NCI-H460 (cell line): ENCODE measurements around the gene CNTNAP2. TPM values are rescaled to one million over a fixed set of nuclear protein-coding genes. Genes with fewer than 3 reads are reported as not detected.

ENCODE experiments used
- DNase-seq: peaks from one replicate; pipeline ENCODE4 v3.0.0-alpha.2; 2016; ENCODE audit warnings: low read depth; ENCODE audit errors: extremely low read depth
- polyA plus RNA-seq: library from polyadenylated mRNA; depleted of rRNA; stranded (reverse); fragments of >200 nt; gene quantifications from 2 replicates; pipeline ENCODE4 v1.2.3, GENCODE V29; 2014; cell fraction: nucleus; rRNA removed
- total RNA-seq: library from RNA; depleted of rRNA; stranded (reverse); fragments of >200 nt; shearing (Covaris generic); gene quantifications from 2 replicates; pipeline ENCODE4 v1.2.3, GENCODE V29; 2014; rRNA removed

The CNTNAP2 gene
- total RNA-seq: 0.15 and 0.17 TPM in 2 replicates
- polyA plus RNA-seq: not detected in 2 replicates

- no peak for DNase-seq
These were observed at the start of gene CNTNAP2 for GRCh38 chr7:146116521-146117222. TSS of gene CNTNAP2 (plus strand) at chr7:146116801. CDS start at chr7:146116877, 76 bp downstream.

GRCh38 chr7:146067880-146068279 is 48.7 kb upstream of the CNTNAP2 start:
- no peak for DNase-seq

GRCh38 chr7:146074195-146074765 is 42.3 kb upstream of the CNTNAP2 start:
- no peak for DNase-seq

- no peak for DNase-seq
These were observed 40.3 kb upstream of the CNTNAP2 start for GRCh38 chr7:146076344-146076743.

GRCh38 chr7:146084086-146084485 is 32.5 kb upstream of the CNTNAP2 start:
- no peak for DNase-seq

- DNase-seq: peak; percentile 28
These were observed 26.5 kb upstream of the CNTNAP2 start for GRCh38 chr7:146090023-146090645.

- DNase-seq: no peak
These were observed 22.2 kb upstream of the CNTNAP2 start for GRCh38 chr7:146094356-146094755.

GRCh38 chr7:146096994-146097393 is 19.6 kb upstream of the CNTNAP2 start:
- DNase-seq: no peak

- DNase-seq: no peak
These were observed 10.3 kb upstream of the CNTNAP2 start for GRCh38 chr7:146106319-146106718.

- DNase-seq: no peak
These were observed 3.8 kb upstream of the CNTNAP2 start for GRCh38 chr7:146112755-146113154.

GRCh38 chr7:146115548-146115850 is 1.1 kb upstream of the CNTNAP2 start:
- DNase-seq: no peak

GRCh38 chr7:146115851-146116520 is 615 bp upstream of the CNTNAP2 start:
- peak; percentile 34 for DNase-seq

GRCh38 chr7:146117576-146117975 is 975 bp downstream of the CNTNAP2 start:
- no peak for DNase-seq

- DNase-seq: no peak
These were observed 2.4 kb downstream of the CNTNAP2 start for GRCh38 chr7:146119002-146119401.

- no peak for DNase-seq
These were observed 7.1 kb downstream of the CNTNAP2 start for GRCh38 chr7:146123715-146124114.

GRCh38 chr7:146126767-146127509 is 10.3 kb downstream of the CNTNAP2 start:
- no peak for DNase-seq

- no peak for DNase-seq
These were observed 12.7 kb downstream of the CNTNAP2 start for GRCh38 chr7:146129296-146129695.

- DNase-seq: no peak
These were observed 13.4 kb downstream of the CNTNAP2 start for GRCh38 chr7:146129997-146130396.

- no peak for DNase-seq
These were observed 15.1 kb downstream of the CNTNAP2 start for GRCh38 chr7:146131701-146132100.

- no peak for DNase-seq
These were observed 19.8 kb downstream of the CNTNAP2 start for GRCh38 chr7:146136357-146136875.

- DNase-seq: no peak
These were observed 22.3 kb downstream of the CNTNAP2 start for GRCh38 chr7:146138926-146139325.
